ENCODE results near the gene KRTAP4-8. TPM values are rescaled to one million over a fixed set of nuclear protein-coding genes. Genes with fewer than 3 reads are reported as not detected.
"Not testable (repeated sequence)": the region's sequence is repeated elsewhere in the genome, so short reads cannot be mapped to it uniquely, and the experiment has no call there.

KRTAP4-8 gene
- total and polyA plus RNA-seq, 2 of the 8 experiments (the other 6 are each of a cell fraction or from before 2014, with no cell fraction given), result not detected

DNA sequence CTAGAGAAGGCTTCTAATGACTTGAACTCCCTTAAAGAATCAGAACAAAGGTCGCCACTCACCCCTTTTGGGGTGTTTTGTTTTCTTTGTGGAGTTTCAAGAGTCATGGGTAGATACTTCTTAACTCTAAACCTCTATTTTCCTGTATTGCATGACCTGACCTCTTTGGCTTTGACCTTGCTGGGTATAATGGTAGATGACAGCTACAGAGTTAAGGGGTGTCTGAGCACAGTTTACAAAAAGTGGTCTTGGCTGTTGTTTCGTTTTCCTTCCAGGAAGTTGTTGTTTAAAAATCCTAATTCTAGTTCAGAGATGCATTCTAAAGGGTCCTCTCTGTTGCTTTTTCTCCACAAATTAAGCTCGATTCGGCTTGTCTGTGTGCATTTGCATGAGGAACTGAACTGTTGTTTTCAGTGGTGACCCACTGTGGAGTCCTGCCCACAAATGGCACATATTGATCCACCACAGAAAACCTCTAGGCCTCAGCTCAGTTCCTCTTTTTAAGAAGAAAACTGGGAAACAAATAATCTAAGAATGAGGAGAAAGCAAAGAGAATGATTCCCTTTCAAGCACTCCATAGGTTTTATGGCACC, 9.1 kb downstream of the KRTAP4-8 start:
- H3K9me3 ChIP-seq (ENCODE audit: insufficient read depth in 2 of 2, low read depth in 1 of 2, low read length in 1 of 2); H3K14ac ChIP-seq (ENCODE audit: insufficient read length); H3K4ac ChIP-seq (replicated peaks; ENCODE audit: insufficient read length, low read depth, low read length); H3K56ac ChIP-seq (replicated peaks; ENCODE audit: insufficient read length, low read depth, low read length); H3K27me3 ChIP-seq (replicated peaks in 1 of 4; ENCODE audit: control insufficient read depth in 3 of 4, extremely low read depth in 1 of 4, insufficient read depth in 3 of 4, low read length in 3 of 4); H3K79me1 ChIP-seq (ENCODE audit: low read depth, low read length); H4K20me1 ChIP-seq (replicated peaks in 1 of 2; ENCODE audit: control insufficient read depth in 1 of 2, insufficient read depth in 2 of 2, low read length in 2 of 2); FAIRE-seq; H4K8ac ChIP-seq (ENCODE audit: extremely low read depth, insufficient read depth, low read length); H3K4me1 ChIP-seq (replicated peaks in 1 of 4; ENCODE audit: control insufficient read depth in 3 of 4, insufficient read depth in 4 of 4, low read length in 3 of 4); H2BK12ac ChIP-seq (ENCODE audit: low read depth, low read length); H4K5ac ChIP-seq (ENCODE audit: insufficient read length, low read depth, low read length); DNase-seq (ENCODE audit: low read depth in 1 of 2, low spot score in 2 of 2); H2BK120ac ChIP-seq (replicated peaks; ENCODE audit: low read depth, low read length); H3K4me3 ChIP-seq (ENCODE audit: extremely low read depth in 1 of 4, insufficient read depth in 2 of 4, low read depth in 3 of 4, low read length in 4 of 4); H2BK5ac ChIP-seq (ENCODE audit: low read depth, low read length); H3K4me2 ChIP-seq (ENCODE audit: insufficient read depth in 1 of 2, low read depth in 2 of 2, low read length in 2 of 2); H2BK15ac ChIP-seq (ENCODE audit: low read length); H3K27ac ChIP-seq (ENCODE audit: low read depth, low read length); POLR2A ChIA-PET (ENCODE audit: partially characterized antibody); H2BK20ac ChIP-seq (ENCODE audit: low read length); H3K23me2 ChIP-seq (ENCODE audit: low read depth, low read length); H3K9ac ChIP-seq (replicated peaks in 1 of 4; ENCODE audit: extremely low read depth in 1 of 4, low read depth in 3 of 4, low read length in 3 of 4); H2AK5ac ChIP-seq (ENCODE audit: low read depth, low read length); H3K18ac ChIP-seq (ENCODE audit: extremely low read depth, low read length); H3K79me2 ChIP-seq (ENCODE audit: control insufficient read depth in 1 of 2, insufficient read depth in 2 of 2, low read length in 2 of 2); H3K23ac ChIP-seq (ENCODE audit: insufficient read length); CTCF ChIA-PET (ENCODE audit: partially characterized antibody); H3K36me3 ChIP-seq (ENCODE audit: control insufficient read depth in 2 of 4, insufficient read depth in 4 of 4, low read length in 3 of 4); H2AFZ ChIP-seq (ENCODE audit: low read length); H4K91ac ChIP-seq (replicated peaks; ENCODE audit: insufficient read length, low read length): not testable (repeated sequence)
- whole genome bisulfite sequencing, 2 experiments (ENCODE audit: extremely low coverage in 1 of 2, insufficient coverage in 1 of 2, insufficient read length in 1 of 2, insufficient replicate concordance in 2 of 2, low coverage in 1 of 2, low lambda C conversion rate in 2 of 2, missing lambda C conversion rate in 1 of 2), result 64% methylated on average over 4 of the region's 4 CpGs; no CpG with 5 or more reads in 1 of the 2 experiments
